BJ (cell line): ENCODE results near the gene NEMP2. TPM values are rescaled to one million over a fixed set of nuclear protein-coding genes. Genes with fewer than 3 reads are reported as not detected.

Experiments used
- CTCF ChIA-PET: fragments of 350-600 bp; formaldehyde crosslinking; extraction: SDS; loops from one replicate; lab custom pipeline; 2021; ENCODE audit warnings: antibody characterized with exemption, inconsistent platforms; lab: Yijun Ruan, JAX
- POLR2A ChIA-PET: fragments of 300-600 bp; sonication (Branson Sonifier 250); formaldehyde crosslinking; extraction: SDS; loops from one replicate; lab custom pipeline; 2021; ENCODE audit warnings: antibody characterized with exemption; lab: Charles Lee
- DNase-seq: peaks from one replicate; pipeline ENCODE4 v3.0.0-alpha.2; 2011; ENCODE audit warnings: low read depth
- H3K27me3 ChIP-seq: 2 replicates; pipeline ENCODE4 v1.6.0; 2011; ENCODE audit warnings: low read length; ENCODE audit not compliant: control insufficient read depth, insufficient read depth
- H3K36me3 ChIP-seq: 2 replicates; pipeline ENCODE4 v1.5.1; 2011; ENCODE audit warnings: low read length; ENCODE audit not compliant: control insufficient read depth, insufficient read depth
- H3K4me3 ChIP-seq: 2 replicates; pipeline ENCODE4 v1.5.1; 2011; ENCODE audit warnings: low read depth, mild to moderate bottlenecking, control low read depth, low read length
- CTCF ChIP-seq: IDR thresholded peaks from 2 replicates; pipeline ENCODE4 v1.5.1; 2011; ENCODE audit warnings: low read depth, mild to moderate bottlenecking, control low read depth, inconsistent platforms, low read length, moderate library complexity; ENCODE audit not compliant: insufficient read depth
- polyA plus RNA-seq: library from polyadenylated mRNA; depleted of rRNA; stranded (reverse); fragments of >200 nt; gene quantifications from 2 replicates; pipeline ENCODE4 v1.2.3, GENCODE V29; 2011

NEMP2 gene
- polyA plus RNA-seq, 1 experiment, result 2.1 TPM

GRCh38 chr2:190490502-190490901, 44.0 kb downstream of the NEMP2 start:
- 0 out of 2 replicates have a peak, but pooled peaks cover 1% of the 10 kb centered on the region for H3K36me3 ChIP-seq
- no peaks in the 10 kb centered on the region for H3K27me3 ChIP-seq
- ChIA-PET POLR2A (no interaction called here), CTCF (no interaction called here)
- no peak for DNase-seq
- TF ChIP-seq CTCF, result no peak
- H3K4me3 ChIP-seq, result no peak overlapping the region

GRCh38 chr2:190489475-190489874, 45.0 kb downstream of the NEMP2 start:
- ChIA-PET CTCF (no interaction called here), POLR2A (no interaction called here)
- no peak for DNase-seq
- H3K36me3 ChIP-seq, result 0 out of 2 replicates have a peak, but pooled peaks cover 1% of the 10 kb centered on the region
- TF ChIP-seq CTCF, result no peak
- no peak overlapping the region for H3K4me3 ChIP-seq
- no peaks in the 10 kb centered on the region for H3K27me3 ChIP-seq

- POLR2A ChIA-PET, result no interaction called here
- no peaks in the 10 kb centered on the region for H3K27me3 ChIP-seq
- 0 out of 2 replicates have a peak, but pooled peaks cover 1% of the 10 kb centered on the region for H3K36me3 ChIP-seq
- CTCF ChIA-PET, result interaction anchor here (0.8 kb wide), 1 partner anchor 11 kb away, joined by 3 read pairs; no protein-coding TSS in a partner anchor
- no peak for DNase-seq
- H3K4me3 ChIP-seq, result no peak overlapping the region
- TF ChIP-seq CTCF, result no peak
Measured at GRCh38 chr2:190488516-190489233, 45.8 kb downstream of the NEMP2 start.

- TF ChIP-seq CTCF, result no peak
- CTCF ChIA-PET, result no interaction called here
- DNase-seq, result no peak
- H3K36me3 ChIP-seq, result 0 out of 2 replicates have a peak, but pooled peaks cover 1% of the 10 kb centered on the region
- POLR2A ChIA-PET, result no interaction called here
- no peak overlapping the region for H3K4me3 ChIP-seq
- H3K27me3 ChIP-seq, result no peaks in the 10 kb centered on the region
Measured at GRCh38 chr2:190486037-190486623, 48.4 kb downstream of the NEMP2 start.

- no peaks in the 10 kb centered on the region for H3K27me3 ChIP-seq
- H3K4me3 ChIP-seq, result no peak overlapping the region
- no peak for TF ChIP-seq CTCF
- H3K36me3 ChIP-seq, result no peaks in the 10 kb centered on the region
- ChIA-PET CTCF (no interaction called here), POLR2A (interaction anchor here (0.5 to 0.7 kb wide), 2 partner anchors 201 to 570 kb away, joined by 3 read pairs; no protein-coding TSS in a partner anchor)
- no peak for DNase-seq
Measured at GRCh38 chr2:190482451-190482850, 52.1 kb downstream of the NEMP2 start.
